ENCODE data around the gene RIOK1. TPM values are rescaled to one million over a fixed set of nuclear protein-coding genes. Genes with fewer than 3 reads are reported as not detected.

RIOK1 gene
- polyA plus RNA-seq, 1 experiment = 12.7 TPM

- DNase-seq (ENCODE audit: low read depth, low spot score) = no peak
- H3K9me3 ChIP-seq (ENCODE audit: control insufficient read depth, insufficient read depth, low read length) = peaks cover 3% of the 10 kb centered on the region; the same call in 1 of the 2 replicates
- ChIA-PET CTCF (interaction anchor here (0.7 to 1.0 kb wide), 6 partner anchors 9 to 249 kb away, joined by 3 to 8 read pairs (median 4); partner anchors contain the start of gene SNRNP48), POLR2A (interaction anchor here (0.7 kb wide), 1 partner anchor 289 kb away, joined by 12 read pairs; no protein-coding TSS in a partner anchor)
- H3K27me3 ChIP-seq (ENCODE audit: control insufficient read depth, insufficient read depth, low read length) = no peaks in the 10 kb centered on the region
- no peak overlapping the region for H3K27ac ChIP-seq (ENCODE audit: low read depth, low read length)
- TF ChIP-seq, protein P1, sequence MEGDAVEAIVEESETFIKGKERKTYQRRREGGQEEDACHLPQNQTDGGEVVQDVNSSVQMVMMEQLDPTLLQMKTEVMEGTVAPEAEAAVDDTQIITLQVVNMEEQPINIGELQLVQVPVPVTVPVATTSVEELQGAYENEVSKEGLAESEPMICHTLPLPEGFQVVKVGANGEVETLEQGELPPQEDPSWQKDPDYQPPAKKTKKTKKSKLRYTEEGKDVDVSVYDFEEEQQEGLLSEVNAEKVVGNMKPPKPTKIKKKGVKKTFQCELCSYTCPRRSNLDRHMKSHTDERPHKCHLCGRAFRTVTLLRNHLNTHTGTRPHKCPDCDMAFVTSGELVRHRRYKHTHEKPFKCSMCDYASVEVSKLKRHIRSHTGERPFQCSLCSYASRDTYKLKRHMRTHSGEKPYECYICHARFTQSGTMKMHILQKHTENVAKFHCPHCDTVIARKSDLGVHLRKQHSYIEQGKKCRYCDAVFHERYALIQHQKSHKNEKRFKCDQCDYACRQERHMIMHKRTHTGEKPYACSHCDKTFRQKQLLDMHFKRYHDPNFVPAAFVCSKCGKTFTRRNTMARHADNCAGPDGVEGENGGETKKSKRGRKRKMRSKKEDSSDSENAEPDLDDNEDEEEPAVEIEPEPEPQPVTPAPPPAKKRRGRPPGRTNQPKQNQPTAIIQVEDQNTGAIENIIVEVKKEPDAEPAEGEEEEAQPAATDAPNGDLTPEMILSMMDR (IDR thresholded peaks at IDR 0.05; ENCODE audit: low read depth, low read length) = peak; percentile 53
- H3K4me3 ChIP-seq (ENCODE audit: low read depth, low read length) = no peak overlapping the region
Observed at GRCh38 chr6:7424967-7425807, 35.6 kb downstream of the RIOK1 start.

GRCh38 chr6:7425808-7426190 is 36.2 kb downstream of the RIOK1 start:
- Histone ChIP-seq H3K27me3 (ENCODE audit: control insufficient read depth, insufficient read depth, low read length) (no peaks in the 10 kb centered on the region), H3K9me3 (ENCODE audit: control insufficient read depth, insufficient read depth, low read length) (peaks cover 3% of the 10 kb centered on the region; the same call in 1 of the 2 replicates), H3K27ac (ENCODE audit: low read depth, low read length) (no peak overlapping the region), H3K4me3 (ENCODE audit: low read depth, low read length) (no peak overlapping the region)
- TF ChIP-seq, protein P1 (IDR thresholded peaks at IDR 0.05; ENCODE audit: low read depth, low read length) = no peak
- CTCF ChIA-PET = interaction anchor here (0.7 to 0.8 kb wide), 4 partner anchors 8 to 248 kb away, joined by 3 to 8 read pairs (median 5); no protein-coding TSS in a partner anchor
- no peak for DNase-seq (ENCODE audit: low read depth, low spot score)
- POLR2A ChIA-PET = interaction anchor here (0.7 kb wide), 1 partner anchor 290 kb away, joined by 12 read pairs; no protein-coding TSS in a partner anchor

DNA sequence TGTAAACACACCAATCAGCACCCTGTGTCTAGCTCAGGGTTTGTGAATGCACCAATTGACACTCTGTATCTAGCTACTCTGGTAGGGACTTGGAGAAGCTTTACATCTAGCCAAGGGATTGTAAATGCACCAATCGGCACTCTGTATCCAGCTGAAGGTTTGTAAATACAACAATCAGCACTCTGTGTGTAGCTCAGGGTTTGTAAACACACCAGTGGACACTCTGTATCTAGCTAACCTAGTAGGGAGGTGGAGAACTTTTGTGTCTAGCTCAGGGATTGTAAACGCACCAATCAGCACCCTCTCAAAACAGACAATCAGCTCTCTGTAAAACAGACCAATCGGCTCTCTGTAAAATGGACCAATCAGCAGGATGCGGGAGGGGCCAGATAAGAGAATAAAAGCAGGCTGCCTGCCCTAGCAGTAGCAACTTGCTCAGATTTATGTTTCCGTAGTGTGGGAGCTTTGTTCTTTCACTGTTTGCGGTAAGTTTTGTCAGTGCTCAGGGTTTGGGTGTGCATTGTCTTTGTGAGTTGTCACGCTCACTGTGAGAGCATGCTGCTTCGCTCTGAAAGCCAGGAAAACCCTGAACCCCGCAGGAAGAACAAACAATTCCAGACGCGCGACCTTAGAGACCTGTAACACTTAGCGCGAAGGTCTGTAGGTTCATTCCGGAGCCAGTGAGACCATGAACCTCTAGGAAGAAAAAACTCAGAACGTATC is 37.0 kb downstream of the RIOK1 start:
- no peak for DNase-seq (ENCODE audit: low read depth, low spot score)
- Histone ChIP-seq H3K27ac (ENCODE audit: low read depth, low read length) (no peak overlapping the region), H3K4me3 (ENCODE audit: low read depth, low read length) (no peak overlapping the region), H3K9me3 (ENCODE audit: control insufficient read depth, insufficient read depth, low read length) (peaks cover 3% of the 10 kb centered on the region; the same call in 1 of the 2 replicates), H3K27me3 (ENCODE audit: control insufficient read depth, insufficient read depth, low read length) (no peaks in the 10 kb centered on the region)
- CTCF ChIA-PET = no interaction called here
- TF ChIP-seq, protein P1 (IDR thresholded peaks at IDR 0.05; ENCODE audit: low read depth, low read length) = no peak
- POLR2A ChIA-PET = no interaction called here

DNA sequence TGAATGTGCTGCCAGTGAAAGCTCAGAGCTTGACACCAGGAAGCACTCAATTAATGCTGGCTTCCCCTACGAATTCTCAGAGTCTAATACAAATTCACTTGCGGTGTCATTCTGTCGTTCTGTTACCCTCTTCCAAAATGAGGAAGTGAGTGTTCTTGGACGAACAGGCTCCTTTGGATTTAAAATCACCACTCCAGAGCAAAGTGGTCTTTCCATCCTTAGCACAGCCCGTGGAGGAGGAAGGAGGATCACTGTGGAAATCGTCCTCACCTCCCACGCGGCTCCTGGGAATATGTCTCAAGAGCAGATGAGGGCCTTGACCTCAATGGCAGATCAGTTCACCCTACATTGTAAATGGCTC is 41.7 kb downstream of the RIOK1 start:
- no peak for DNase-seq (ENCODE audit: low read depth, low spot score)
- Histone ChIP-seq H3K9me3 (ENCODE audit: control insufficient read depth, insufficient read depth, low read length) (no peaks in the 10 kb centered on the region), H3K27me3 (ENCODE audit: control insufficient read depth, insufficient read depth, low read length) (no peaks in the 10 kb centered on the region), H3K4me3 (ENCODE audit: low read depth, low read length) (no peak overlapping the region), H3K27ac (ENCODE audit: low read depth, low read length) (no peak overlapping the region)
- CTCF ChIA-PET = no interaction called here
- POLR2A ChIA-PET = no interaction called here
- TF ChIP-seq, protein P1 (IDR thresholded peaks at IDR 0.05; ENCODE audit: low read depth, low read length) = no peak

All from AG04450 (cell line).